KG1 (cell line): ENCODE data around the gene GPR32.
"Not testable (repeated sequence)": the region's sequence is repeated elsewhere in the genome, so short reads cannot be mapped to it uniquely, and the experiment has no call there.

Source experiments
- DNase-seq: peaks from one replicate; lab custom pipeline; 2025; lab: John Stamatoyannopoulos, UW

Gene GPR32

GRCh38 chr19:50783848-50784152 lies 13.5 kb downstream of the GPR32 start:
- DNase-seq, result not testable (repeated sequence)

- no peak for DNase-seq
Observed at GRCh38 chr19:50784710-50785109, 14.4 kb downstream of the GPR32 start.

GRCh38 chr19:50785329-50785728 lies 15.1 kb downstream of the GPR32 start:
- DNase-seq, result no peak

GRCh38 chr19:50790396-50790795 lies 20.1 kb downstream of the GPR32 start, which contains the start of gene ACP4:
Gene ACP4, plus strand, starts transcription at chr19:50790415. Its CDS starts 0 bp downstream, at chr19:50790415.
- no peak for DNase-seq

GRCh38 chr19:50790922-50791467 lies 20.7 kb downstream of the GPR32 start:
- DNase-seq, result no peak

- no peak for DNase-seq
Observed at GRCh38 chr19:50791594-50792271, 21.5 kb downstream of the GPR32 start.

GRCh38 chr19:50792272-50793250 lies 22.3 kb downstream of the GPR32 start:
- no peak for DNase-seq

- DNase-seq, result no peak
Observed at GRCh38 chr19:50793558-50794065, 23.3 kb downstream of the GPR32 start.

- DNase-seq, result no peak
Observed at GRCh38 chr19:50794074-50794875, 24.0 kb downstream of the GPR32 start.

- no peak for DNase-seq
Observed at GRCh38 chr19:50794876-50795663, 24.8 kb downstream of the GPR32 start.

GRCh38 chr19:50795664-50796073 lies 25.4 kb downstream of the GPR32 start:
- no peak for DNase-seq

GRCh38 chr19:50796128-50796633 lies 25.9 kb downstream of the GPR32 start:
- DNase-seq, result no peak

- no peak for DNase-seq
Observed at GRCh38 chr19:50796634-50797428, 26.6 kb downstream of the GPR32 start.

GRCh38 chr19:50797429-50797780 lies 27.1 kb downstream of the GPR32 start:
- DNase-seq, result no peak

- no peak for DNase-seq
Observed at GRCh38 chr19:50797781-50798658, 27.8 kb downstream of the GPR32 start.

- no peak for DNase-seq
Observed at GRCh38 chr19:50798659-50799546, 28.6 kb downstream of the GPR32 start.

GRCh38 chr19:50799547-50799851 lies 29.2 kb downstream of the GPR32 start:
- DNase-seq, result no peak

GRCh38 chr19:50801107-50801506 lies 30.8 kb downstream of the GPR32 start:
- DNase-seq, result no peak
